Stimulated activated CD4-positive, alpha-beta T cell treated with anti-CD3 and anti-CD28 coated beads, Interleukin-2, amount 100 ng/mL, for 48 hours (primary cell): ENCODE data around the gene TEX48.

Source experiments
- DNase-seq, 2 donors: peaks; one replicate each; pipeline ENCODE4 v3.0.0-alpha.2; 2020

TEX48 gene

GRCh38 chr9:114693248-114693855 lies 11.4 kb upstream of the TEX48 start:
- no peak for DNase-seq

- DNase-seq, result no peak
These were observed 9.9 kb upstream of the TEX48 start for GRCh38 chr9:114691956-114692295.

GRCh38 chr9:114691046-114691955 lies 9.3 kb upstream of the TEX48 start:
- peak; percentile 48 to 56 for DNase-seq

- DNase-seq, result no peak
These were observed 8.3 kb upstream of the TEX48 start for GRCh38 chr9:114690308-114690707.

GRCh38 chr9:114689813-114690212 lies 7.8 kb upstream of the TEX48 start:
- DNase-seq, result no peak

- no peak for DNase-seq
These were observed 7.1 kb upstream of the TEX48 start for GRCh38 chr9:114688909-114689610.

GRCh38 chr9:114688379-114688778 lies 6.4 kb upstream of the TEX48 start:
- DNase-seq, result no peak

GRCh38 chr9:114687034-114687433 lies 5.0 kb upstream of the TEX48 start:
- DNase-seq, result no peak

GRCh38 chr9:114685951-114686350 lies 4.0 kb upstream of the TEX48 start:
- DNase-seq, result no peak

- DNase-seq, result no peak
These were observed 2.0 kb upstream of the TEX48 start for GRCh38 chr9:114684036-114684435.

- DNase-seq, result no peak
These were observed 854 bp upstream of the TEX48 start for GRCh38 chr9:114682846-114683245.

GRCh38 chr9:114680259-114681001 lies 1.6 kb downstream of the TEX48 start:
- DNase-seq, result no peak

GRCh38 chr9:114678795-114679194 lies 3.2 kb downstream of the TEX48 start:
- no peak for DNase-seq

GRCh38 chr9:114678130-114678529 lies 3.9 kb downstream of the TEX48 start:
- no peak for DNase-seq

GRCh38 chr9:114677418-114677817 lies 4.6 kb downstream of the TEX48 start:
- DNase-seq, result no peak

GRCh38 chr9:114676901-114677300 lies 5.1 kb downstream of the TEX48 start:
- no peak for DNase-seq

- DNase-seq, result no peak
These were observed 7.0 kb downstream of the TEX48 start for GRCh38 chr9:114674798-114675540.

GRCh38 chr9:114674076-114674797 lies 7.8 kb downstream of the TEX48 start:
- DNase-seq, result no peak

- no peak for DNase-seq
These were observed 10.4 kb downstream of the TEX48 start for GRCh38 chr9:114671605-114672004.

GRCh38 chr9:114669961-114670360 lies 12.0 kb downstream of the TEX48 start:
- DNase-seq, result no peak

GRCh38 chr9:114668146-114668545 lies 13.8 kb downstream of the TEX48 start:
- DNase-seq, result no peak

- no peak for DNase-seq
These were observed 15.1 kb downstream of the TEX48 start for GRCh38 chr9:114666851-114667250.
